Lower leg skin (tissue), 3 donors: ENCODE data around the gene CCR5.

Source experiments
- POLR2A ChIP-seq, 2 donors: fragments of 450-650 bp; IDR thresholded peaks; one replicate each; pipeline ENCODE4 v1.6.1; 2016 to 2017; ENCODE audit warnings: antibody characterized with exemption in 2 of 2, mild to moderate bottlenecking in 1 of 2, moderate library complexity in 1 of 2
- TF ChIP-seq, protein P1 (sequence below), 3 donors: fragments of 450-650 bp; IDR thresholded peaks; one replicate each; pipeline ENCODE4 v1.5.1; 2016; ENCODE audit warnings: antibody characterized with exemption in 3 of 3, mild to moderate bottlenecking in 3 of 3, moderate library complexity in 2 of 3

- TF ChIP-seq, protein P1, sequence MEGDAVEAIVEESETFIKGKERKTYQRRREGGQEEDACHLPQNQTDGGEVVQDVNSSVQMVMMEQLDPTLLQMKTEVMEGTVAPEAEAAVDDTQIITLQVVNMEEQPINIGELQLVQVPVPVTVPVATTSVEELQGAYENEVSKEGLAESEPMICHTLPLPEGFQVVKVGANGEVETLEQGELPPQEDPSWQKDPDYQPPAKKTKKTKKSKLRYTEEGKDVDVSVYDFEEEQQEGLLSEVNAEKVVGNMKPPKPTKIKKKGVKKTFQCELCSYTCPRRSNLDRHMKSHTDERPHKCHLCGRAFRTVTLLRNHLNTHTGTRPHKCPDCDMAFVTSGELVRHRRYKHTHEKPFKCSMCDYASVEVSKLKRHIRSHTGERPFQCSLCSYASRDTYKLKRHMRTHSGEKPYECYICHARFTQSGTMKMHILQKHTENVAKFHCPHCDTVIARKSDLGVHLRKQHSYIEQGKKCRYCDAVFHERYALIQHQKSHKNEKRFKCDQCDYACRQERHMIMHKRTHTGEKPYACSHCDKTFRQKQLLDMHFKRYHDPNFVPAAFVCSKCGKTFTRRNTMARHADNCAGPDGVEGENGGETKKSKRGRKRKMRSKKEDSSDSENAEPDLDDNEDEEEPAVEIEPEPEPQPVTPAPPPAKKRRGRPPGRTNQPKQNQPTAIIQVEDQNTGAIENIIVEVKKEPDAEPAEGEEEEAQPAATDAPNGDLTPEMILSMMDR (IDR thresholded peaks at IDR 0.05) = no peak
- no peak for TF ChIP-seq POLR2A (IDR thresholded peaks at IDR 0.05)
Observed at GRCh38 chr3:46361408-46362283, 9.1 kb upstream of the CCR5 start.
